Effector memory CD8-positive, alpha-beta T cell (primary cell): Measurements from ENCODE around the gene CASKIN2.

Experiments
- ATAC-seq: fragments of 150-1000 bp; cut with Tn5 transposase; replicated peaks from 2 replicates; pipeline ENCODE4 v1.10.0; 2021; ENCODE audit warnings: mild to moderate bottlenecking, moderate library complexity
- DNase-seq, 3 experiments: peaks; one replicate each; pipeline ENCODE4 v3.0.0; 2021
- H3K27ac Mint-ChIP-seq, 2 donors: one replicate each; pipeline ENCODE4 v1.8.0; 2022; ENCODE audit warnings: mild to moderate bottlenecking in 2 of 2, mixed read lengths in 2 of 2, moderate library complexity in 2 of 2
- H3K27me3 Mint-ChIP-seq, 2 donors: one replicate each; pipeline ENCODE4 v1.8.0; 2022; ENCODE audit warnings: mixed read lengths in 2 of 2
- H3K36me3 Mint-ChIP-seq: one replicate; pipeline ENCODE4 v1.8.0; 2022; ENCODE audit warnings: mild to moderate bottlenecking, moderate library complexity, mixed read lengths; ENCODE audit not compliant: insufficient read depth
- H3K4me1 Mint-ChIP-seq, 2 donors: one replicate each; pipeline ENCODE4 v1.8.0; 2022; ENCODE audit warnings: low read depth in 2 of 2, mixed read lengths in 2 of 2
- H3K4me3 Mint-ChIP-seq, 2 donors: one replicate each; pipeline ENCODE4 v1.8.0; 2022; ENCODE audit warnings: mild to moderate bottlenecking in 2 of 2, mixed read lengths in 2 of 2, moderate library complexity in 2 of 2
- H3K9me3 Mint-ChIP-seq, 2 donors: one replicate each; pipeline ENCODE4 v1.8.0; 2022; ENCODE audit warnings: mixed read lengths in 2 of 2

CASKIN2 gene

DNA sequence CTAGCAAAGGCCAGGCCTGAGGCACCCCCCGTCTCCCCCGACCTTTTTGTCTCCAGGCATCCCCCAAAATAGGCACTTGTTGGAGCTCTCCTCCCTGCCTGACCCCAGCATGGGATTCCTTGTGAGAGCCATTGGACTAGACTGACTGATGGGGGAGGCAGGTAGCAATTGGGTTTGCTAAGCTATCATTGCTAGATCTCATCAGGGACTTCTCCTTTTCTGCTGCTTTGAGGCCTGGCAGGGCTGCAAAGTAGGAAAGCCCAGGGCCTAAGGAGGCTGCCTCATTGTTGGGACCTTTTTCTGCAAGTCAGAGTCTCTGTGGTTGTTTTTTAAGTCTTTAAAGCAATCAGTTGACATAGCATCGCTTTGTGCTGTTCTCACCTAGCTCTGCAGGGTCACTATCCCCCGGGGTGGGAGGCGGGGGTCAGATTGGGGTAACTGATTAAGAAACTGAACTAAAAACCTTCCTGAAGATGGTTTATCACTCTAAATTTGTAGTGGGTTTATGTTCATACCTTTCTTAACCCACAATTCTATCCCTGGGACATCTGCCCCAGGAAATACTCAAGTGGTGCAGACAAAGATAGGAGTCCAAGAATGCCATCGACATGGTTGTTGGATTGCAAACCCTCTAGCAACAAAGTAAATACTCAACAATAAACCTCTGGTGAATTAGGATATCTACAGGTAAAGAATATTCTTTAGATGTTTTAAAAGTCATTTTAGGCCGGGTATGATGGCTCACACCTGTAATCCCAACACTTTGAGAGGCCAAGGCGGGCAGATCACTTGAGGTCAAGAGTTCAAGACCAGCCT, 38.2 kb upstream of the CASKIN2 start:
- Mint-ChIP-seq H3K27me3 (no peaks in the 10 kb centered on the region), H3K4me1 (peaks cover 2 to 4% of the 10 kb centered on the region in 2 donors), H3K36me3 (peaks cover 7% of the 10 kb centered on the region), H3K4me3 (no peak overlapping the region), H3K27ac (no peak overlapping the region), H3K9me3 (no peaks in the 10 kb centered on the region)
- ATAC-seq (no peak), DNase-seq (no peak)

- Mint-ChIP-seq H3K9me3 (no peaks in the 10 kb centered on the region), H3K4me1 (peaks cover 2 to 4% of the 10 kb centered on the region in 2 donors), H3K36me3 (peaks cover 7% of the 10 kb centered on the region), H3K27ac (no peak overlapping the region), H3K4me3 (no peak overlapping the region), H3K27me3 (no peaks in the 10 kb centered on the region)
- DNase-seq = no peak
- ATAC-seq = no peak
Observed at GRCh38 chr17:75552425-75553294, 37.3 kb upstream of the CASKIN2 start.

DNA sequence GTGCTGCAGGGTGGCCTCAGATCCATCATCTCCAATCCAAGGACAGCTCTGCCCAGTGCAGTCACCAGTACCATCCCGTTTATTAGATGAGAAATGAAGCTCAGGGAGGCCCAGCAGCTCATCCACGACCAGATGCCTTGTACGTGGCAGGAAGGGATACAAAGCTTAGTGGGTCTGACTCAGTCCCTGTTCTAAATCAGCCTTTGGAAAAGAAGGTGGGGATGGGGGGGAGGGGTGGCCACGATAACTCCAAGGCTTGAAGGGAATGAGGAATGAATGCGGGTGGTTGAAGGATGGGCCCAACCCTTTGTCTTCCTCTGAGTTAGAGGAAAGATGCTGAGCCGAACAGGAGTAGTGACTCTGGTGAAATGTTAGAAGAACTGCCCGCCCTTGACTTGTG, 35.9 kb upstream of the CASKIN2 start:
- peaks cover 2 to 11% of the 10 kb centered on the region in 2 donors for H3K4me1 Mint-ChIP-seq
- DNase-seq = no peak
- no peak overlapping the region for H3K4me3 Mint-ChIP-seq
- H3K36me3 Mint-ChIP-seq = peaks cover 7% of the 10 kb centered on the region
- no peak for ATAC-seq
- no peak overlapping the region for H3K27ac Mint-ChIP-seq
- H3K27me3 Mint-ChIP-seq = no peaks in the 10 kb centered on the region
- H3K9me3 Mint-ChIP-seq = no peaks in the 10 kb centered on the region

DNA sequence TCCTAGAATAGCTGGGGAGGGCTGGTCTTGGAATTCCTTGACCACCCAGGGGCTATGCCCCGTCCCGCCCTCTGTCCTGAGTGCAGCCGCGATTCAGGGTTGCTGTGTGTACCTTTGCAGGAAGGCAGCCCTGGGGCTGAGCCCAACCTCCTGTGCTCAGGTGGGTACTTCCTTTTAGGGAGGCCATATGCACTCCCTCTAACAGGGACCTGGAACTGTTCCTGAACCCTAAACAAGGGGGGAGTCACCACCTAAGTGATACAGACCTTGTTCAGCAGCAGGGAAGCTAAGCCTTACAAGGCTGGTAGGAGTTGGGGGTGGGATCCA, 34.8 kb upstream of the CASKIN2 start:
- H3K27ac Mint-ChIP-seq = no peak overlapping the region

GRCh38 chr17:75549246-75550138, 34.2 kb upstream of the CASKIN2 start:
- Mint-ChIP-seq H3K4me1 (peaks cover 4 to 16% of the 10 kb centered on the region in 2 donors), H3K36me3 (peaks cover 7% of the 10 kb centered on the region), H3K4me3 (no peak overlapping the region), H3K27ac (peak overlapping the region in 1 of 2 donors; percentile 20), H3K27me3 (no peaks in the 10 kb centered on the region), H3K9me3 (no peaks in the 10 kb centered on the region)
- no peak for ATAC-seq
- no peak for DNase-seq

More for the DNA sequence above, 34.8 kb upstream of the CASKIN2 start:
- peaks cover 7% of the 10 kb centered on the region for H3K36me3 Mint-ChIP-seq
- H3K4me3 Mint-ChIP-seq = no peak overlapping the region
- peaks cover 4 to 16% of the 10 kb centered on the region in 2 donors for H3K4me1 Mint-ChIP-seq
- ATAC-seq (no peak), DNase-seq (no peak)
- H3K9me3 Mint-ChIP-seq = no peaks in the 10 kb centered on the region
- H3K27me3 Mint-ChIP-seq = no peaks in the 10 kb centered on the region

DNA sequence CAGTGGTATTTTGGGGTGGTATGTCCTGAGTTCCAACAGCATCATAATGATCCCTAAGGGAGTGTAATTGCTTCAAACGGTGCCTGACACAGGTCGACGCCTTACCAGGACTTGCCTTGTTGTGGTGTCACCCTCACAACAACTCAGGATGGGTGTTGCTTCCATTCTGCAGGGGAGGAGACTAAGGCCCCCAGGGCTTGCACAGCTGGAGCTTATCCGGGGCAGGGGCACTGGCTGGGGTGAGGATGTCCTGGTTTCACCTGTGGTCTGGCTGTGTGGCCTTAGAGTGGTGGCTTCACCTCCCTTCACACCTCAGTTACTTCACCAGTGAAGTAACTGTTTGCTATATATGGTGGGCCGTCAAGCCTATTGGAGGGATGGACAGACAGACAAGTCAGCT, 33.5 kb upstream of the CASKIN2 start:
- H3K4me1 Mint-ChIP-seq = peaks cover 4 to 16% of the 10 kb centered on the region in 2 donors
- peaks cover 5% of the 10 kb centered on the region for H3K36me3 Mint-ChIP-seq
- H3K27me3 Mint-ChIP-seq = no peaks in the 10 kb centered on the region
- ATAC-seq (no peak), DNase-seq (no peak)
- H3K9me3 Mint-ChIP-seq = no peaks in the 10 kb centered on the region
- peak overlapping the region in 1 of 2 donors; percentile 20 for H3K27ac Mint-ChIP-seq
- no peak overlapping the region for H3K4me3 Mint-ChIP-seq

GRCh38 chr17:75547091-75547490, 31.8 kb upstream of the CASKIN2 start:
- Mint-ChIP-seq H3K9me3 (no peaks in the 10 kb centered on the region), H3K27me3 (no peaks in the 10 kb centered on the region), H3K36me3 (peaks cover 2% of the 10 kb centered on the region), H3K4me3 (no peak overlapping the region), H3K27ac (no peak overlapping the region), H3K4me1 (peaks cover 7 to 20% of the 10 kb centered on the region in 2 donors)
- no peak for DNase-seq
- ATAC-seq = no peak

DNA sequence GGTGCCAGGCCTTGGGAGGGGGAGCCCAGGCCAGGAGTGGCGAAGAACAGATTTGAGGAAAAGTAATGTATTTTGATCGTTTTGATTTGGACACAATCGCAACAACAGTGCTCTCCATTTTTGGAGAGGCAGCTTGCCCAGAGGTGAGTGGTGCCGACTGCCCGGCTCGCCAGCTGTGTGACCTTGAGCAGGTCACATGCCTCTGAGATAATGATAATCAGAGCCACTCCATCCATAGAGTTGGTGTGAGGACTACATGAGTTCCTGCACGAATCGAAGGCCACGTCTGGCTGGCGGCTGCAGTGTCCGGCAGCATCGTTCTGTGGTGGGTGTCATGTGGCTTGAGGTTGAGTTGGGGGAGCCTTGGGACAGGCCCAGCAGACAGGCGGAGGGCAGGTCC, 30.8 kb upstream of the CASKIN2 start:
- Mint-ChIP-seq H3K27ac (no peak overlapping the region), H3K4me1 (peaks cover 10 to 23% of the 10 kb centered on the region in 2 donors), H3K9me3 (no peaks in the 10 kb centered on the region), H3K4me3 (no peak overlapping the region), H3K27me3 (no peaks in the 10 kb centered on the region), H3K36me3 (peaks cover 4% of the 10 kb centered on the region)
- DNase-seq (no peak), ATAC-seq (no peak)

- H3K4me1 Mint-ChIP-seq = peaks cover 8 to 23% of the 10 kb centered on the region in 2 donors
- DNase-seq (no peak), ATAC-seq (no peak)
- H3K4me3 Mint-ChIP-seq = no peak overlapping the region
- no peaks in the 10 kb centered on the region for H3K27me3 Mint-ChIP-seq
- no peak overlapping the region for H3K27ac Mint-ChIP-seq
- H3K36me3 Mint-ChIP-seq = peaks cover 7% of the 10 kb centered on the region
- no peaks in the 10 kb centered on the region for H3K9me3 Mint-ChIP-seq
Observed at GRCh38 chr17:75544250-75544649, 28.9 kb upstream of the CASKIN2 start.

DNA sequence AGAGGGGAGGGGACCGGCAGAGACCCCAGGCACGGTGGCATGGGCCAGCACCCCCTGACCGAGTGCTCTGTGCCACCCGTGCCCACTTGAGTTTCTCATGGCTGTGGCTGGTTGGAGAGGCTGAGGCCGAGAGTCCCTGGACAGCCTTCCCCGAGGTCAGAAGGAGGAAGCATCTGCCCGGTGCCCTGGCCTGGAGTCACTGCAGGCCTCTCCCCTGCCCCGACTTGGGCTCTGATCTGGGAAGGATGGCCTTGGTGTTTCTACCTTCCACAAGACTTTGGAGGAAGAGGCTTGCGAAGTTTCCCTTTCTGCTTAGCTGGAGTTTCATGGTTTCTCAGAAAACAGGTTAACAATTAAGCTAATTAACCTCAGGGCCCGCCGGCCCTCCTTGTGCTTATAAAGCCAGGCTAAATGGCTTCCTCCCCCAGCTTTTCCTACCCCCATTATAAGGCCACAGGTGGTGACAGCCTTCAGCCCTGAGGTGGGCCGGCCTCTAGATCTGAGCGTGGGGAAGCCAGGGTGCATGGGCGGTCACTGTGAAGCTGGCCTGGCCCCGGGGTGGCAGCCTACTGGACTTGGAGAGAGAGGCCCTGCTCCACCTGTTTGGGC, 27.5 kb upstream of the CASKIN2 start:
- Mint-ChIP-seq H3K4me1 (peaks cover 8 to 28% of the 10 kb centered on the region in 2 donors), H3K36me3 (peaks cover 7% of the 10 kb centered on the region), H3K27ac (peak overlapping the region in 1 of 2 donors; percentile 10), H3K4me3 (no peak overlapping the region), H3K9me3 (no peaks in the 10 kb centered on the region), H3K27me3 (no peaks in the 10 kb centered on the region)
- ATAC-seq (no peak), DNase-seq (no peak)

DNA sequence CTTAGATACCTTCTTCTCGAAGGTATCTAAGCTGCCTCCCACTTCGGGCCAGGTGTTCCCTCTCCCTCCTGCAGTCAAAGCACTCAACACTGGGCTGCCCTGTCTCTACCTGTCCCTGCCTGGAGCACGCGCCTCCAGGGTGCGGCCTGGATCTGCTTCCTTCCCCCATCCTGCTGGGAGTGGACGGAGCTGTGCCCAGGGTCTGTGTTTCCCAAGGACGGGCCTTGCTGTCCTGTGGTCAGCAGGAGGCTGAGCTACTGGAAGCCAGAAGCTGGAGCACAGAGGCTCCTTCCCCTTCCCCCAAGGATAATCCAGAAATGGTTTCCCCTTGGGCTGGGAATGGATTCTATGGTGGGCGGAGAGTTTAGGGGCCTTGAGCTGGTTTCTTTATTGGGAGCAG, 26.9 kb upstream of the CASKIN2 start:
- Mint-ChIP-seq H3K4me1 (peaks cover 8 to 25% of the 10 kb centered on the region in 2 donors), H3K4me3 (peak overlapping the region; percentile 18 to 19), H3K36me3 (peaks cover 7% of the 10 kb centered on the region), H3K9me3 (no peaks in the 10 kb centered on the region), H3K27ac (no peak overlapping the region), H3K27me3 (no peaks in the 10 kb centered on the region)
- no peak for DNase-seq
- no peak for ATAC-seq

GRCh38 chr17:75540923-75541503, 25.7 kb upstream of the CASKIN2 start:
- Mint-ChIP-seq H3K4me3 (no peak overlapping the region), H3K36me3 (peaks cover 7% of the 10 kb centered on the region), H3K9me3 (no peaks in the 10 kb centered on the region), H3K27me3 (no peaks in the 10 kb centered on the region), H3K27ac (no peak overlapping the region), H3K4me1 (peaks cover 11 to 23% of the 10 kb centered on the region in 2 donors)
- DNase-seq (no peak), ATAC-seq (no peak)
